T-helper 1 cell treated with Interleukin-12 subunit alpha and Interleukin-12 subunit beta and Interleukin-4 antibody, amounts not matched to agents 30 ng/mL and 1 ng/mL, for 36 hours (primary cell): Measurements from ENCODE around the gene MAP2K3. TPM values are rescaled to one million over a fixed set of nuclear protein-coding genes. Genes with fewer than 3 reads are reported as not detected.
"Not testable (repeated sequence)": the region's sequence is repeated elsewhere in the genome, so short reads cannot be mapped to it uniquely, and the experiment has no call there.

Experiments used
- intact Hi-C: fragments of 100-400 bp; cut with micrococcal nuclease; formaldehyde crosslinking; loops from one replicate; pipeline ENCODE4 v1.15.1; 2024
- total RNA-seq: library from RNA; stranded (reverse); gene quantifications from 2 replicates; pipeline ENCODE4 v1.2.3, GENCODE V29; 2022

MAP2K3 gene
- total RNA-seq, 1 donor from 2014 or later, result 80.7 TPM

DNA sequence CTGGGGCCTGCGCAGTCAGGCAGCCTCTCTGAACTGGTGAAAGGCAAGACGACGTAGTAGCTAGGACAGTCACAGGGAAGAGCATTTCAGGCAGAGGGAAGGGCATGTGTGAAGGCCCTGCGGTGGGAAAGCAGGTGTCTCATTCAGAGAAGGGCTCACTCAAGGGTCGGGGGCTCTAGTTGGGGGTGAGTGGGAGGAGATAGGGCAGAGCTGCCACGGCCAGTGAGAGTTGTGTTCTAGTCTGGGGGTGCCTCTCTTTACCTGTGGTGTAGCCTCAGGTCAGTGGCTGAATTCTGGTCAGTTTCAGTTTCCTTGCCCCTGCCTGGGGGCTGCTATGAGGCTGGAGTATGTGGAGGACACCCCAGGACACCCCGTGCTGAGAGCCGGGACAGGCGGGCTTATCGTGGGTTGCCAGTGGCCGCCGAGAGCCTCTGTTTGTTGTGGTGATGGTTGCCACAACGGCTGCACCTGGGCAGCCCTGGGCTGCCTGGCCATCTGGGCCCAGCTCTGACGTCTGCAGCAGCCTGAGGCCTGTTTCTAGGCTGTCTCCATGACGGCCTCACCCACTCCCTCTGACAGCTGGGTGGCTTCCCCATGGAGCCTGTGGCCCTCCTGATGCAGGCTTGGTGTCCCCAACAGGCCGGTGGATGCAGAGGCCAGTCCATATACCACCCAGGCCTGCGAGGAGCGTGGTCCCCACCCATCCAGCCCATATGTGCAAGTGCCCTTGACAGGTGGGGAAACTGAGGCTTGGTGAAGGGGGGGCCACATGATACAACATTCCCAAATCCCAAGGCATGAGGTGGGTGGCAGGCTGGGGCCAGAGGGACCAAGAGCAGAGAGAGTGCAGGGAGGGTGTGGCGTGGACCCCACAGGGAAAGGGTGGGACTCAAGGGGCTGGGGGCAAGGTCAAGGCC is 10.8 kb downstream of the MAP2K3 start:
- intact Hi-C loops, result no loop called here

DNA sequence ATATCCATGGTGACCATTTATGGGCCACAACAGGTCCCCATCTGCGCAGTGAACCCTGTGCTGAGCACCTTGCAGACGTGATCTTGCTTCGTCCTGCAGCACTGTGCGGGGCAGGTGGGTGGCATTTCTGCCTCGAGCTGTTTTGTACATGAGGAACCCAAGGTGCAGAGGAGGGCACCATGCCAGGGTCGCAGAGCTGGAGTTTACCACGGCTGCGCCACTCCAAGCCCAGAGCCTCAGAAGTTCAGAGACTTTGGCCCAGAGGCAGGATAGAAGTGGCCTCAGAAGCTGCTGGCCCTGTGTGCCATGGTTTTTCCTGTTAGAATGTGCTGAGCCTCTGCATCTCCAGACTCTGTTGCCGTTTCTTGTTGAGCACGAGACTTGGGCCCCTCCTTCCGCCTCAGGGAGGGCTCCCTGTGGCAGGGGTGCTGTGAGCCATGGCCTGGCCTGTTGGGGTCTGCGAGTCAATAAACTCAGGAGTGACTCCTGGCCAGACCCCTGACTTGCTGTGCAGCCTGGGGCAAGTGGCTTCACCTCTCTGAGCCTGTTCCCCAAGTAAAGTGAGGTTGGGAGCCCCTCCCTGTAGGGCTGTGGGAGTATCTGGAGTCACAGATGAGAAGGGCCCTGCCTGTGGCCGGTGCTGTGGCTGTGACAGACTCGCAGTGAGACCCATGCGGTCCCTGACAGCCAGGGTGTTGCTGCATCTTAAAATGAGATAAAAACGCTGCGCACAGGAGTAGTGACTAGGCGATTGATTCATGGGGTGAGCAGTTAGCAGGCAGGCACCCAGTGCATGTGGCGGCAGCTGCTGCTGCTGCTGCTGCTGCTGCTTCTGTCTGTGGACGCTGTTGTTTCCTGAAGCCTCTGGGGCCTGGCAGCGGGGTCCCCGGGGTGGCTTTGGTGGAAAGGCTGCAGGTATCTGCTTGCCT is 11.8 kb downstream of the MAP2K3 start:
- intact Hi-C loops, result no loop called here

DNA sequence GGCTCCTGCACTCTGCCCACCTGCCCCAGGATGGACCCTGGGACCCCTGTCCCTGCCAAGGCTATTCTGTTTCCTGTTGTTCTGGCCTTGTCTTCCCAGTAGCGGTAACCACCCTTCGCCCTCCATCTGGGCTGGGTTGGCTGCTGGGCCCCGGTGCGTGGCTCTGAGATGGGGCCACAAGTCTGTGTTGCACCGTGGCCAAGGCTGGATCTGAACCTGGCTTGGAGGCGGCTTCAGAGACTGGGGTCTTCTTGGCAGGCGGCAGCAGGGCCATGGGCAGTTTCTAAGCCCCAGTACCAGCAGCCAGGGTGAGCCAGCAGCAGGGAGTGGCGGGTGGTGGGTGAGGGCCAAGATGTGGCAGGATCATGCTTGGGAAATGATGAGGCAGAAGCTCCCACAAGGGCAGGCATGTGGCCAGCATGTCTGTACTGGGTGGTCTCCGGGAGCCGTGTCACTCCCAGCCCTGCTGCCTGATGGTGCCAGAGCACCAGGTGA is 12.6 kb downstream of the MAP2K3 start:
- intact Hi-C loops, result no loop called here

DNA sequence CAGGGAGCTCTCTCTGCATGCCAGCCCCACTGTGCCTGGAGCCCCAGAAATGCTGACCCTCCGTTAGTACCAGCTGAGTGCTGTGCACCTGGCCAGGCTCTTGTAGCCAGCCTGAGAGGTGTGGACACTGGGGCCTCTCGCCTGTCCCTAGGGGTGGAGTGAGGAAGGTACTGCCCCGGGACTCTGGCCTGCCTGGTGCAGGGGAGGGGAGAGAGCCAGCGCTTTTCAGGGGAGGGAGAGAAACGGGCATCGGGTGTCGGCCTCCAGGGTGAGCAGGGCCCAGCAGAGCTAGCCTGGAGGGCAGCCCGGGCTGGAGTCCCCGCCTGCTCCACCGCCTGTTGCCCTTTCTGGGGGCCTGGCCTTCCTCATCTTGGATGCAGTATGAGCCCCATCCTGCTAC is 13.1 kb downstream of the MAP2K3 start:
- intact Hi-C loops, result no loop called here

DNA sequence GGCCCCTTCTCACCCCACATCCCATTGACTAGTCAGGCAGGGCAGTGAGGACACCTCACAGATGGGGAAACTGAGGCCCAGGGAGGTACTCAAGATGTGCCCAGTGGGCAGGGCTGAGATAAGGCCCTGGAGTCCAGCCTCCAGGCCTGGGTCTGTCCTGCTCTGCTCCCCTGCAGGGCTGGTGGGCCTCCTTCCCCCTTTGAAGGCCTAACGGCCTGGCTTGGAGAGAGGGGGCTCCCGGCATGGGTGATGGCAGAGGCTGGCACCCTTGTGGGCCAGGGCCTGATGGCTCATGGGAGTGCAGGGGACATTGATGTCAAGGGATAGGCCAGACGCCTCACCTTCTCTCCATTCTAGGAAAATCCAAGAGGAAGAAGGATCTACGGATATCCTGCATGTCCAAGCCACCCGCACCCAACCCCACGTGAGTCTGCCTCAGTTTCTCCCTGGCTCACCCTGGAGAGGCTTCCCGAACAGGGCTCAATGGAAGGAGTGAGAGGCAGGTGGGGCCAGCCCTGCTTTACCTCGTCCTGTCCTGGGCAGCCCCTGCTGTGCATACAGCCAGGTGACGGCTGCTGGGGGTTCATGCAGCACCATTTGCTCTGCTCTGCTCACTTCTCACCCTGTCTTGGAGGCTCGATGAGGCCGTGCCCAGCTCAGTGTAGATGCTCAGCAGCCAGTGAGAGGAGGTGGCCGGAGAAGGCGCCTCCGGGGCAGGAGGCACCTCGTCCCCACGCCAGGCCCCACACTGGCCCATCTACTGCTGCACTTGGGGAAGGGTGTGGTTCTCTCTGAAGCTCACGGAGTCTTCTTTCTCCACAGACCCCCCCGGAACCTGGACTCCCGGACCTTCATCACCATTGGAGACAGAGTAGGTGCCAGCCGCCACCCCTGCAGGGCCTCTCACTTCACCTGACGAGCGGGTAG is 13.8 kb downstream of the MAP2K3 start:
- intact Hi-C loops, result no loop called here

DNA sequence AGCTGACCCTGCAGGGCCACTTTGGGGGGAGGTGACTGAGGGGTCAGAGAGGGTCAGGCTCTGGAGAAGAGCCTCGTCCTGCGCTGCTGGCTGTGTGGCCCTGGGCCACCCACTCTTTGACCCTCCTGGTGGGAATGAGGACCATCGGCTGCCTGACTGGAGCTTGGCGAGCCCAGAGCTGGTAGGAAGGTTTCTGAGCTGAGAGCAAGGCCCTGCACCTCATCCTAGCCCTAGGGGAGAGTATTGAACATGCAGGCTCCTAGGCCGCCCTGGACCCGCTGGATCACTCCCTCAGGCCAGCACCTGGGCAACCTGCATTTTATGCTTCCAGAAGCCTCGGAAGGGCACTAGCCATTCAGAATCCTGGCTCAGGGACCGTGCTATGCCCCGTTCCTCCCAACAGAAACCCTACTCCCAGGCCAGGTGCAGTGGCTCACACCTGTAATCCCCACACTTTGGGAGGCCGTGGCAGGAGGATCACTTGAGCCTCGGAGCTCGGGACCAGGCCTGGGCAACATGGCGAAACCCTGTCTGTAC is 14.5 kb downstream of the MAP2K3 start:
- intact Hi-C loops, result no loop called here

DNA sequence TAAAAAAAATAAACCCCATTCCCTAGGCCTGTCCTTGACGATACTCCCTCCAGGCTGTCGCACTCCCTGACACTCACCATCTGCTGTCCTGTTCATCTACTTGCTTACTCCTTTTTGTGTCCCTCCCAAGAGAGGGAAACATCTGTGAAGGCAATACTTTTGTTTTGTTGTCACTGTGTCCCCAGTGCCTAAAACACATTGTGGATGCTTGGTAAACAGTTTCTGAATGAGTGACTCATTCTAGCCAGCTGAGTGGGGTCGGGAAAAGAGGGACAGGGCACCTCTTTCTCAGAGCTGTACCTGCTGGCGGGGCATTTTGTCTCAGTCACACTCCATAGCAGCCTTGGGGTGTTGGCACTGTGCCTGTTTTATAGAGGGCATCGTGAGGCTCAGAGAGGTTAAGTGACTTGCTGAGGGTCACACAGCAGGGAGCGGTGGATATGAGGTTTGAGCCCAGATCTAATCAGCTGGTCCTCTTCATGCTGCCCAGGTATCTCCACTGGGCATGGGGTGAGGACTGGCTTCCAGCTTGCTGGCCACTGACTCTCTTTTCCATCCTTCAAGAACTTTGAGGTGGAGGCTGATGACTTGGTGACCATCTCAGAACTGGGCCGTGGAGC is 15.6 kb downstream of the MAP2K3 start:
- intact Hi-C loops, result no loop called here

DNA sequence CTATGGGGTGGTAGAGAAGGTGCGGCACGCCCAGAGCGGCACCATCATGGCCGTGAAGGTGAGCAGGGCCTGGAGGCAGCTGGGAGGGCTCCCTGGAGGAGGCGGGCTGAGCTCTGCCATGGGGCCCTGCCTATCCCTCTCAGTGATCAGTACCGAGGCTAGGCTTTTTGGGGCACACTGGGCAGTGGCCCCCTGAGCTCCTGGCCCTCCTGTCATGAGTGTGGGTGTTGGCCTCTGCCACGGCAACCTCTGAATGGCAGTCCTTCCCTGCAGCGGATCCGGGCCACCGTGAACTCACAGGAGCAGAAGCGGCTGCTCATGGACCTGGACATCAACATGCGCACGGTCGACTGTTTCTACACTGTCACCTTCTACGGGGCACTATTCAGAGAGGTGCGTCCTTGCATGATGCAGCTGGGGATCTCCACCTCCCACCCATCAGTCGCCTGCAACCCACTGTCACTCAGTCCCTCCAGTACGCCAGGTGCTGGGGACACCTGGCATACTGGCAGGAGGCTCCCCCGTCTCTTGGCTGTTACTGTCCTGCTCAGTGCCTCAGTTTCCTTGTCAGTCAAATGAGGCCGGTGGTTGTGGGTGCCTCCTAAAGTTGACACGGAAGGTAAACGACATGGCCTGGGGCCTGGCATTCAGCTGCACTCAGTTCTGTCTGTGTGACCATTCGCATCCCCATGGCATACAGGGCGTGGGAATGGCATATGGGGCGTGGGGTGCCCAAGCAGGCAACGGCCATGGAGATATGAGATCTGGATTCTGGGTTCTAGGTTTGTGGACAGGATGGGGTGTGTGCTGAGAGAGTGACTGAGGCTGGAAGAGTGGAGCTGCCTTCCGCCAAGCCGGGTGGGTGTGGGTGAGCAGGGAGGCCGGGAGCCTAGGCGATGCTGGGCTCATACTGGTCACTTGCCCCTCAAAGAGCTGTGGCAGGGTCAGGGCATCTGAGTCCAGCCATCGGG is 16.4 kb downstream of the MAP2K3 start:
- intact Hi-C loops, result no loop called here

DNA sequence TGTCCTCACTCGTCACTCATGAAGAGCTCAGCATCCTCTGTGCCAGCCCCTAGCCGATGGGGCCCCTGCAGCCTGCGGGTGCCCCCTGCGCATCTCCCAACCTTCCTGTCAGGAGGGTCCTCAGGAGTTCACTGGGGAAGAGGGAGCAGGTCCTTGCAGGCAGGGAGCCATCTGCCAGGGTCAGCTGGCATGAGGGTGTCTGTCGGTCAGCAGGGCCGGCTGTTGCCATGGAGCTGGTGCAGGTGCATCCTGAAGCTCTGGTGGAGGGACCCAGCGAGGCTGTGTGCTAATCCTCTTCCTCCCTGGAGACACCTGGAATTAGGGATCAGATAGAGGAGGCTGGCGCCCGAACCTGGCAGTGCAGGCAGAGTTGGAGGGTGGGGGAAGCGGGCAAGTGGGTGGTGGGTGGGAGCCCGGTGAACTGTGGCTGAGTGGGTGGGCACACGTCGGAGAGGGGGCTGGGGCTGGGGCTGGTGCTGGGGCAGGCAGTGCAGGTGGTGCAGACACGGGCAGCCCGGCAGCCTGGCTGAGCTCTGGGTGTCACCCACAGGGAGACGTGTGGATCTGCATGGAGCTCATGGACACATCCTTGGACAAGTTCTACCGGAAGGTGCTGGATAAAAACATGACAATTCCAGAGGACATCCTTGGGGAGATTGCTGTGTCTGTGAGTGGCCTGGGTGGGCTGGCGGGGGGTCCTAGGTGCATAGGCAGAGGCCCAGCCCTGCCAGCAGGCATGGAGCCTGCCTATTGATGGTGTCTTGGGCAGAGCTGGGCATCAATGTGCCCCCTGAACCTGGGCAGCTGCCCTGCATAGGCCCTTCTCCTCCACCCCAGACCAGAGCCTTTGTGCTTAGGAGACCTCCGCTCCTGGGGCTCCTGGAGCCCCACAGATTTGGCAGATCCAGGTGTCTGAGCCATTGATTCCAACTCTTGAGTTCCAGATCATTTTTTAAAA is 17.4 kb downstream of the MAP2K3 start:
- intact Hi-C loops, result no loop called here

DNA sequence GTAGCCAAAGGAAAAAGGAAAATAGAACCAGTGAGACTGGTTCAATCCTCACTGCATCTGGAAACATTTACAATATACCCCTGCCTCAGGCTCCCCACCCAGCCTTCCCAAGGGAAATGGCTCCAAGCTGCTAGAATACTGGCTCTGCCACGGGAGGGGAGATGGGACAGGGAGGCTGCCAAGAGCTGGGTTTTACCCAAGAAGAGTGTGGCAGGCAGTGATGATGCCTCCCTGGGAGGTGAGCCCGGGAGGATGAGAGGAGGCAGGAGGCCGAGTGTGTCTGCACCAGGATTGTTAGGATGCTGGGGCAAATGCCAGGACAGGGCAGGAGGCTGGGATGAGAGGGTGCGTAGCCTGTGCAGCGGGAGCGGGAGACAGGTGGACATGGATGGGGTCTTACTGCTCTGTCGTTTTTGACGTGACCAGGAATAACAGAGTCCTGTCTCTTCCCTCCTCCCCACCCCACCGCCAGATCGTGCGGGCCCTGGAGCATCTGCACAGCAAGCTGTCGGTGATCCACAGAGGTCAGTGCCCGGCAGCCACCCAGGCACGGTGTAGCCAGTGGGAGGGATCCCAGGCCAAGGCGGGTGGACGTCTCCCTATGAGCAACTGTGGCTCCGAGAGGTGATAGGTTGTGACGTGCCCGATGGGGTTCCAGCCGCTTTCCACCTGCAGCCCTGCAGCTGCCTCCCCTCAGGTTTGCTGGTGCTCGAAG is 18.4 kb downstream of the MAP2K3 start:
- intact Hi-C loops, result no loop called here

DNA sequence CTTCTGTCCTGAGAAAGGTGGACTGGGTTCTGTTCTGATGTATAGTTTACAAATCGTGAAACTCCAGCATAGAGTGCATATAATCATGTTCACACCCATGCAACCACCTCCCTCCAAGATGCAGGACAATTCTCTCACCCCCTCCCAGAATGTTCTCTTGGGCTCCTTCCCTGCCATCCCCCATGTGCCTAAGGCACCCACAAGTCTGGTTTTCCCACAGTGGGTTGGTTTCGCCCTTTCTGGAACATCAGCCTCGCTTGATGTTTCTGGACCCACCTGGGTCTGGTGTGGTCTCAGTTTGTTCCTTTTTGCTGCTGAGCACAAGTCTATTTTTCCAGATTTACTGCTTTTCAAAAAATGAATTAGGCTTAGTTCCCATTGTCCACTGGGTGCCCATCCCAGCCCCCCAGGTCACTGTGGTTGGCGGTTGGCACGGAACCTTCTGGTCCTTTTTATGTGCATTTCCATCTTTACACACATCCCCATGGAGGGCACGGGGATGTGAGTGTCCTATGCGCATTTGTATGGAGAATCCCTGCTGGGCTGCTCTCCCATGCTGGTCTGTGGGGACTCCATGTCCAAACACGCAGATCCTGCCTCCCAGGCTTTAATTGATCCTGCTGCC is 19.0 kb downstream of the MAP2K3 start:
- intact Hi-C loops, result no loop called here

DNA sequence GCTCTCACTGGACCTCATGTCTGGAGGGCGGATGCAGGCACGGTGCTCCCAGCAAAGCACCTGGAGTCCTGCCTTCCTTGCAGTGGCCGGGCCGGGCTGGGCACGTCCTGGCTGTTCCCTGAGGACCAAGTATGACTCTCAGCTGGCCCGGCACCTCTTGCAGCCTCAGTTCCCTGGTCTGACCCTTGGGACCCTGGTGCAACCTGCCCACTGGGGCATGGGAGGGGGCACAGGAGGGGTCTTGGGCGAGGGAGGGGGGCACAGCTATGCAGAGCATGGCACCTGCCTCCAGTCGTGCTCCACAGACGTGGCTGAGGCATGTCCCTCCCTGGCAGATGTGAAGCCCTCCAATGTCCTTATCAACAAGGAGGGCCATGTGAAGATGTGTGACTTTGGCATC is 19.6 kb downstream of the MAP2K3 start:
- intact Hi-C loops, result no loop called here

DNA sequence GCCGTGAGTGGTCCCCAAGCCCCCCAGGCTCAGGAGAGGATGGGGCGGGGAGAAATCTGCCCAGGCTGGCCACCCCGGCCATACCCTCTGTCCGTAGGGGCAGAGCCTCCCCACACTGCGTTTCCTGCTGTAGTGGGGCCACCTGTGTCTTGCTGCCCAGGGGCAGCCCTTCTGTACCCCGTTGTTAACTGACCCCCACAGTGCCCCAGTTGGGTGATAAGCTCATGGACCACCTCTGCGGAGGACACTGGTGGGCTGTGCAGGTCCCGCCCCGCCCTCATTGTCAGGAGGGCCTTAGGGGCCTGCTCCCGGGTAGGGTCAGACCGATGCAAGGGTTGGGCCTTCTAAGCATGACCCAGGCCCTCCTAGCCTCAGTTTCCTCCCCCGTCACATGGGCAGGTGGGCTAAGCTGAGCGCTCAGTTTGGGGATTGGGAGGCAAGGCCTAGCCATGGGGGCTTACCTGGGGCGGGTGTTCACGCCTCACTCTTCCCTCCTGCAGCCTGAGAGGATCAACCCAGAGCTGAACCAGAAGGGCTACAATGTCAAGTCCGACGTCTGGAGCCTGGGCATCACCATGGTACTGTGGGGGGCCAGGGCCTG is 20.1 kb downstream of the MAP2K3 start:
- intact Hi-C loops, result not testable (repeated sequence)

DNA sequence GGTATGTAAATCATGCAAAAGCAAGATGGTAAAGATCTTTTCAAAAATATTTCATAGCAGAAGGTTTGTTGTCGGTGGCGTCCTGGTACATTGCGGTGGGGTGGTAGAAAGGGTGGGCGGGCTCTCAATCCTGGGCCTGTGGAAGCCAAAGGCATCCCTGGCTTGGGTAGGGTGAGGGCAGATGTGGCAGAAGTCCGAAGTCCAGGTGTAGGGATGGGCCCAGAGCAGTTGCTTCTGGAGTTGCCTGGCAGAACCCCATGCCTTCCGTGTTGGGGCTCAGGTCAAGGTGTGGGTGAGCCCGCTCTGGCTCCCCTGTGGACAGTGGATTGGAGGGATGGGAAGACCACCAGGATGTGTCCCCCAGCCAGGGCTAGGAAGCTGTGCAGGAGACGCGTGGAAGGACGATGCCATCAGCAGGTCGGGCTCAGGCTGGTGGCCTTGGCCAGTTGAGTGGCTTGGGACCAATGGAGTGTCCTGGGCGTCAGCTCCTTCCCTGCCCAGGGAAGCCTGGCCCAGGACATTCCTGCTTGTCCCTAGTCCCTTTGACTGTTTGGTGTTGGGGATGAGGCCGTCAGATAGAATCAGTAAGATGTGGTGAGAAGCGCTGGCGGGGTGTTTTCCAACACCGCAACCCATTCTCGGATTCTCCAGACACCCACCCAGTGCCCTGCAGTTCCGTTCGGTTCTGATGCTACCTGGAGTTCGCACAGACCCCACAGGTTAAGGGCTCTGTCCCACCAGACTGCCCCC is 21.1 kb downstream of the MAP2K3 start:
- intact Hi-C loops, result not testable (repeated sequence)

DNA sequence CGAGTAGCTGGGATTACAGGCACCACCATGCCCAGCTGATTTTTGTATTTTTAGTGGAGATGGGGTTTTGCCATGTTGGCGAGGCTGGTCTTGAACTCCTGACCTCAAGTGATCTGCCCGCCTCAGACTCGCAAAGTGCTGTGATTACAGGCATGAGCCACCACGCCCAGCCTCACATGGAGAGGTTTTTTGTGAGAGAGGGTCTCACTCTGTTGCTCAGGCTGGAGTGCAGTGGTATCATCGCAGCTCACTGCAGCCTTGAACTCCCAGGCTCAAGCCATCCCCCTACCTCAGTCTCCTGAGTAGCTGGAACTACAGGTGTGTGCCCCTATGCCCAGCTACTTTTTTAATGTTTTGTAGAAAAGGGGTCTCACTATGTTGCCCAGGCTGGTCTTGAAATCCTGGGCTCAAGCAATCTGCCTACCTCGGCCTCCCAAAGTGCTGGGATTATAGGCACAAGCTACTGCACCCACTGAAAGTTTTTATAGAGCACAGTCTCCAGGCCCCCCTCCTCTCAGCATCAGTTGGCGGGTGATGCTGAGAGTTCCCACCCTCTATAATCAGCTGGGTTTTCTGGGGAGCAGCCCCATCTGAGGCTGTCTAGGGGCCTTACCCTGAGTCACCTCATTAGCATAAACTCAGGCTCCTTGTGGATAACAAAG is 22.2 kb downstream of the MAP2K3 start:
- intact Hi-C loops, result not testable (repeated sequence)
